GM12875 (cell line): Measurements from ENCODE around the gene S100A7A.

Experiments
- H3K4me3 ChIP-seq: one replicate; pipeline ENCODE4 v1.5.1; 2011; ENCODE audit warnings: low read depth, low read length, control low read depth
- CTCF ChIP-seq: IDR thresholded peaks from 2 replicates; pipeline ENCODE4 v1.5.1; 2011; ENCODE audit warnings: low read depth, mild to moderate bottlenecking, control low read depth, inconsistent platforms, low read length, moderate library complexity, borderline replicate concordance; ENCODE audit not compliant: insufficient read depth

S100A7A gene

GRCh38 chr1:153429266-153430165, 13.2 kb downstream of the S100A7A start:
- no peak overlapping the region for H3K4me3 ChIP-seq
- TF ChIP-seq CTCF = no peak

GRCh38 chr1:153430166-153430553, 13.8 kb downstream of the S100A7A start:
- TF ChIP-seq CTCF = no peak

GRCh38 chr1:153430561-153430960, 14.2 kb downstream of the S100A7A start:
- TF ChIP-seq CTCF = no peak
- no peak overlapping the region for H3K4me3 ChIP-seq

More at GRCh38 chr1:153430166-153430553, 13.8 kb downstream of the S100A7A start:
- no peak overlapping the region for H3K4me3 ChIP-seq

GRCh38 chr1:153431002-153431401, 14.7 kb downstream of the S100A7A start:
- no peak overlapping the region for H3K4me3 ChIP-seq
- no peak for TF ChIP-seq CTCF

GRCh38 chr1:153431427-153431826, 15.1 kb downstream of the S100A7A start:
- no peak overlapping the region for H3K4me3 ChIP-seq
- no peak for TF ChIP-seq CTCF

GRCh38 chr1:153431928-153432327, 15.6 kb downstream of the S100A7A start:
- TF ChIP-seq CTCF = no peak
- H3K4me3 ChIP-seq = no peak overlapping the region

GRCh38 chr1:153432874-153433681, 16.8 kb downstream of the S100A7A start:
- H3K4me3 ChIP-seq = no peak overlapping the region
- no peak for TF ChIP-seq CTCF
